Left hindlimb (tissue), 1 donor: ENCODE results near the gene ECHS1.

ENCODE experiments used
- DNase-seq: peaks from one replicate; pipeline ENCODE4 v3.0.0-alpha.2; 2018

ECHS1 gene

GRCh38 chr10:133339708-133340380 is 33.3 kb downstream of the ECHS1 start:
- DNase-seq: no peak

GRCh38 chr10:133338080-133339071 is 34.8 kb downstream of the ECHS1 start:
- no peak for DNase-seq

- no peak for DNase-seq
Measured at GRCh38 chr10:133337370-133337725, 35.8 kb downstream of the ECHS1 start.

GRCh38 chr10:133336577-133337369 is 36.4 kb downstream of the ECHS1 start, which contains the start of gene CALY:
CALY (minus strand) TSS chr10:133336896; CDS start chr10:133328989, 7,907 bp downstream.
- DNase-seq: no peak

- no peak for DNase-seq
Measured at GRCh38 chr10:133336118-133336576, 37.0 kb downstream of the ECHS1 start.

GRCh38 chr10:133335246-133336117 is 37.7 kb downstream of the ECHS1 start:
- DNase-seq: peak; percentile 73

GRCh38 chr10:133334503-133335245 is 38.5 kb downstream of the ECHS1 start:
- DNase-seq: no peak

GRCh38 chr10:133332936-133333699 is 40.0 kb downstream of the ECHS1 start:
- DNase-seq: no peak

GRCh38 chr10:133329491-133330202 is 43.5 kb downstream of the ECHS1 start:
- DNase-seq: peak; percentile 81

- DNase-seq: no peak
Measured at GRCh38 chr10:133328358-133329343, 44.5 kb downstream of the ECHS1 start.

- no peak for DNase-seq
Measured at GRCh38 chr10:133327651-133328357, 45.4 kb downstream of the ECHS1 start.

- no peak for DNase-seq
Measured at GRCh38 chr10:133326745-133327650, 46.2 kb downstream of the ECHS1 start.

GRCh38 chr10:133326223-133326551 is 47.0 kb downstream of the ECHS1 start:
- no peak for DNase-seq

GRCh38 chr10:133325440-133326222 is 47.5 kb downstream of the ECHS1 start:
- no peak for DNase-seq

- no peak for DNase-seq
Measured at GRCh38 chr10:133324857-133325260, 48.3 kb downstream of the ECHS1 start.
